Spleen (tissue), 7 donors: ENCODE data around the gene TMEM215.

Source experiments
- CTCF ChIP-seq, 11 experiments: fragments of 200-600 bp in 7 of 11; fragments of 450-650 bp in 4 of 11; sonication (generic) in 4 of 11; IDR thresholded peaks in 8 of 11; conservative IDR thresholded peaks in 3 of 11; 1 replicate in 7 of 11; 2 replicates in 4 of 11; pipeline versions ENCODE4 v1.4.0 to v1.8.0; 2016 to 2021; ENCODE audit warnings: antibody characterized with exemption in 11 of 11, inconsistent platforms in 4 of 11, mild to moderate bottlenecking in 1 of 11
- POLR2A ChIP-seq, 3 donors: fragments of 450-650 bp; IDR thresholded peaks; one replicate each; pipeline ENCODE4 v1.5.1; 2017; ENCODE audit warnings: antibody characterized with exemption in 3 of 3, mild to moderate bottlenecking in 1 of 3
- POLR2AphosphoS5 ChIP-seq, 3 donors: sonication (generic); formaldehyde crosslinking; IDR thresholded peaks; one replicate each; pipeline ENCODE4 v1.5.1; 2017; ENCODE audit warnings: antibody characterized with exemption in 3 of 3
- donor health status: DM: no; HTN: no; CAD: no; lungs with moderate emphysema.
- donor health status: DM: no; HTN: no; CAD: no.
- donor health status: DM: no; HTN: no; CAD: no.

- no peak for TF ChIP-seq CTCF (IDR thresholded peaks at IDR 0.05 in 8 of 11, conservative IDR thresholded peaks at IDR 0.05 in 3 of 11)
- no peak for TF ChIP-seq POLR2AphosphoS5 (IDR thresholded peaks at IDR 0.05)
- TF ChIP-seq POLR2A (IDR thresholded peaks at IDR 0.05): no peak
Measured at GRCh38 chr9:32741706-32742105, 41.6 kb upstream of the TMEM215 start.
